T-helper 2 cell (primary cell): ENCODE data around the gene GNAQ.
"Not testable (repeated sequence)": the region's sequence is repeated elsewhere in the genome, so short reads cannot be mapped to it uniquely, and the experiment has no call there.

Source experiments
- DNase-seq, 5 experiments: peaks; one replicate each; pipeline versions ENCODE4 v3.0.0 to v3.0.0-alpha.2; 2012 to 2022

GNAQ gene

DNA sequence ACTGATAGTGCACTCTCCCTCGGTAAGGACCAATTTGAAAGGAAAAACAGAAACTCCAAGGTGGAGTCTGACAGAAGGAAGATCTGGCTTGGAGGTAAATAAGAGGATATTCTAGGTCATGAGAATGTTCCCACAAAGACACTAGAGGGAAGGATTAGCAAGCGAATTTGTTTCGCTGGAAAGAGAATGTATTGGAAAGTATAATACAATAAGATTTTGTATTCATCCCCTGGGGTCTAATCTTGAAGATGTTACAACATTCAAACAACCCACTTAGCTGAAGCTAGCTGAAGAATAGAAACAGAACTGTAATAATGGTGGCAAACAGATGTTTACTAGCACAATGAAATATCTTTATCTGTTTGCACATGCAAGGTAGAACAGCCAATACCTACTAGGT, 158.7 kb downstream of the GNAQ start:
- DNase-seq: no peak

- DNase-seq: no peak
Measured at GRCh38 chr9:77872177-77872576, 159.4 kb downstream of the GNAQ start.

DNA sequence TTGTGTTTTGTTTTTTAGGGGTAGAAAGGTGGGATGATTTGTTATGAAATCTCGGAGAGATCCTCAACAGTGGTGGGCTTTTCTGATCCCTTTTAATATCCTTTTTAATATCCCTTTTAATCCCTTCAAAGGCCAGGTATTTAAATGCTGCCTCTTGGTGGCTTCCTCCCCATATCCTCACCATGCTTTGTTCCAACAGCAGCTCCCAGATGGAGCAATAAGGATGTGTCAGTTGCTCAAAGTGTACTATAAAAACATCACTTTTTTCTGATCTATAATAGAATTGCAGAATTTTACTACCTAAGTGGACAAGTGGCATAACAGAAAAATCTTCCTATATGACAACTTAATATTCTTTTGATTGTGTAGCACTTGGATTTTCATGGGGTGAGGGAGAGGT, 160.1 kb downstream of the GNAQ start:
- DNase-seq: no peak

GRCh38 chr9:77866878-77867277, 164.7 kb downstream of the GNAQ start:
- no peak for DNase-seq

DNA sequence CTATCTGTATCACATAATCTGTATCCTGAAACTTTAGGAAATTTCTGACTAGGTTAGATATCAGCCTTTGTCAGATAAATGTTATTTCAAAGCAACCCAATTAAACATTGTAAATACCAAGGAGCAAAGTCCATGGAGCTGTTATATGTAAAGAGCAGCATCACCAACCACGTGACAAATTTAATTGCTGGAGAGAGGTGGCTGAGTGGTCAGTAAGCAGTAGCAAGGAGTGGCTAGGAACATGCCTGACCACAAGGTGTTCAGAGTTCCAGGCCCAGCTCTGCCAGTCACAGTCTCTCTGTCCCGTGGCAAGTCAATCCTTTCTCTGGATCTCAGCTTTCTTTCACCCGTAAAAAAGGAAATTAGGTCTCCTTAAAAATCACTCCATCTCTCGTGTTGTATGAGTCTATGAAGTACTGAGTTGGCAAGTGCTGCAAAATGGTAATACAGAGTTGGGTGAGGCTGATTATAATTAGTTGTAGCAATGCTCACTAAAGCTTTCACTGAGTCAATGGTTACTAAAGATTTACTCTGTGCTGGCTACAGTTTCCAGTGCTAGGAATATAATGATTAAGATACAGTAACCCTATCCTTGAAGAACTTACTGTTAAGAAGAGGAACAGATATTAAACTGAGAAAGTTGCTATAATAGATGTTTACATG, 166.1 kb downstream of the GNAQ start:
- DNase-seq: no peak

- peak in 1 of 5 experiments; percentile 23 for DNase-seq
Measured at GRCh38 chr9:77864211-77864889, 167.3 kb downstream of the GNAQ start.

DNA sequence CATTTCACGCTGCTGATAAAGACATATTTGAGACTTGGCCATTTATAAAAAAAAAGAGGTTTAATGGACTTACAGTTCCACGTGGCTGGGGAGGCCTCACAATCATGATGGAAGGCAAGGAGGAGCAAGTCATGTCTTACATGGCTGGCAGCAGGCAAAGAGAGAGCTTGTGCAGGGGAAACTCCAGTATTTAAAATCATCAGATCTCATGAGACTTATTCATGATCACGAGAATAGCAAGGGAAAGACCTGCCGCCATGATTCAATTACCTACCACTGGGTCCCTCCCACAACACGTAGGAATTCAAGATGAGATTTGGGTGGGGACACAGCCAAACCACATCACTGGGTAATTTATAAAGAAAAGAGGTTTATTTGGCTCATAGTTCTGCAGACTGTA, 168.0 kb downstream of the GNAQ start:
- DNase-seq: not testable (repeated sequence)

DNA sequence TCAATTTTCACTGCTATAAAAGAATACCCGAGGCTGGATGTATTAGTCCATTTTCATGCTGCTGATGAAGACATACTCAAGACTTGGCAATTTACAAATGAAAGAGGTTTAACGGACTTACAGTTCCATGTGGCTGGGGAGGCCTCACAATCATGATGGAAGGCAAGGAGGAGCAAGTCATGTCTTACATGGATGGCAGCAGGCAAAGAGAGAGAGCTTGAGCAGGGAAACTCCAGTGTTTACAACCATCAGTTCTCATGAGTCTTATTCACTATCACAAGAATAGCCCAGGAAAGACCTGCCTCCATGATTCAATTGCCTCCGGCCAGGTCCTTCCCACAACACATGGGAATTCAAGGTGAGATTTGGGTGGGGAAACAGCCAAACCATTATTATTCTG, 170.7 kb downstream of the GNAQ start:
- not testable (repeated sequence) for DNase-seq

- no peak for DNase-seq
Measured at GRCh38 chr9:77857513-77858259, 173.9 kb downstream of the GNAQ start.

DNA sequence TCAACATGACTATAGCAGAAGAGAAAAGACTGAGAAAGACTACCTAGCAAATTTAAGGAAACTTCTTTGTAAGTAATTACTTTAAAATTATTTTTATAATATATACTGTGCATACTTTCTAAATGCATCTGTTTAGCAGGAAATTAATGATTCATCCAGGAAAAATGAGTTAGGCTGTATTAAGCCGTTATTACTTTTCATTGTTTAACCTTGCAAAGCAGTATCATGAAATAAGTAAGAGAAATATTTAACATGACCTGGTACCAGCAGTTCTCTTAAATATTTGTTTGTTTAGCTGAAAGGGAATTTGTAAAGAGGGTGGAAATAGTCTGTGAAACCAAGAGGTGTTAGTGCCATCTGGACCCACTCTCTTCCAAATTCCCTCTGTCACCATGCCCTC, 175.0 kb downstream of the GNAQ start:
- no peak for DNase-seq

DNA sequence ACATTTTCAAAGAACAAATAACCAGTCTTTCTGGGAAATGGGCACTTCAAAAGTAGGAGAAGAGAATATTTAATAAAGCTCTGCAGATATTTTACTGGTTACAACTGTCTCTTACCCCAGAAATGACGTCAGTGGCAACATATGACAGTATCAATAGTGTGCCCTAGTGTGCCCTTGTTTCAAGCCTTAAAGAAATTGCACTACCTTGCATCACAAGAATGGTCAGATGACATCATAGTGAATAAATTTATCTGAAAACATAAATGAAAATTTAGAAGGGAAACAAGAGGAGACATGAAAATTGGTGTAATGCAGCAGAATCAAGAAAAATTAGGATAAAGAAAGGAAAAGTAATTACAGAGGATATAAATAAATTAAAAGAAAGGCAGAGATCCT, 176.7 kb downstream of the GNAQ start:
- no peak for DNase-seq

GRCh38 chr9:77854258-77854915, 177.2 kb downstream of the GNAQ start:
- no peak for DNase-seq

- DNase-seq: no peak
Measured at GRCh38 chr9:77853716-77854115, 177.9 kb downstream of the GNAQ start.

DNA sequence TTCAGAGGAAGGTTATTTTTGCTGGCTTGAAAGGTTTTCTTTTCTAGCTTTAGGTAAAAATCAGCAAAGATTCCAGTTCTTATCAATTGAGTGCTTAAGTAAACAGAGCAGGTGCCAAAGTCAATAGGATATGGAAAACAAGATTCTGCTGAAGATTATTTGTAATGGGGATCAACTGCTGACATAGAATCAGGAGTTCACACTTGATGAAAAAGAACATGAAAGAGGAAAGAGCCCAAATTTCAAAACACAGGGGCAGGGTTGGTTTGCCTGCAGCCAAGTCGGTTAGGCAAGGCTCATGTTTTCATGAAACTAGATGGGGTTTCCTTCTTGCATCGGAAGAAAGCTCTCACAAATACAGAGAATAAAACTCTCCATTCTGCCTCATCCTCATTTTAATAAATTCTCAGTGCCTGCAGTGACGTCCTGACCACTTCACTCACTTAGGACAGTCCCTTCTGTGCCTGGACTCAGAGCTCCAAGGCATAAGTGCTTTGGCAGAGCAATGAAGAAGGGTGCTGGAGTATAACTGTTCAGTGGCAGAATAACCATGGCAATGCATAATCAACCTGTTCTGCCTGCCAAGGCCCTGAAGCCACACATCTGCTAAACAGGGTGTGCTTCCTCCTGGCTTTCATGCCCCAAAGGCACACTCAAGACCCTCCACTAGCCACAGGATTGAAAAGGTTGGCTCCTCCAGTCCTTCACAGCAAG, 179.6 kb downstream of the GNAQ start:
- no peak for DNase-seq

GRCh38 chr9:77848897-77849296, 182.7 kb downstream of the GNAQ start:
- DNase-seq: no peak

- no peak for DNase-seq
Measured at GRCh38 chr9:77848404-77848803, 183.2 kb downstream of the GNAQ start.

DNA sequence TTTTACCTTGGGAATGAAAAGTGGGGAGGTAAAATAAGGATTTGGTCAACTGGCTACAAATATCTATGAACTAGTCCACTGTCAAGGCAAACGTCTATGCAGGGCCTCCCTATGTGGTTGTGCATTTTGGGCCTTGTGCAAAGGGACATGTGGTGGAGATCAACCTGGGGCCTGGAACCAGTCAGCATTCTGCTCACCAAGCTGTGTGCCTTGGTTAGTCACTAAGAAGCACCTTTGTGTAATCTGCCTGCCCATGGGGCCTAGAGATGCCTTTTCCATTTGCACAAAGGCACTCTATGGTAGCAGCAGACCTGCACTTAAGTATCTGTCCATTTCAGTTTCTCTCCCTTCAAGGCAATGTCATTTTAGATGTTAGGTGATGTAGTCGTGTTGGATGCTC, 184.0 kb downstream of the GNAQ start:
- DNase-seq: peak in 1 of 5 experiments; percentile 21

DNA sequence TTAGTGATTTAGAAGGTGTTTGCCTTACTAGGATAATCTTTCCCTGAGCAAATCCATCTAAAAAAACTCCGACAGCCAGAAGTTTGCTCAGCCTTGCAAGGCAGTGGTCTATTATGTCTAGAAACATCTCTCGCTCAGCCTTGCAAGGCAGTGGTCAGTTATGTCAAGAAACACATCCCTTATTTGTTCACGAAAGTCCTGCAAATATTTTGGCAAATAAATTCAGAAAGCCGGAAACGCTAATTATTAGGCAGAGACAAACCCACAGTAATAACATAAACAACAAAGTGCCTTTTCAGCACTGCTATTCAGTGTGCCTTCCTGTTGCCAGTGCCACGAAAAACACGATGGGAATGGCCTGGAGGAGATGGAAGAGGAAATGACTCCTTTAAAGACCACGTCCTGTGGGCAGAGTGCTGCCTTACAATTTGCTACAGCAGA, 184.5 kb downstream of the GNAQ start:
- peak in 1 of 5 experiments; percentile 12 for DNase-seq

- no peak for DNase-seq
Measured at GRCh38 chr9:77844415-77844814, 187.2 kb downstream of the GNAQ start.

- no peak for DNase-seq
Measured at GRCh38 chr9:77843871-77844155, 187.8 kb downstream of the GNAQ start.

GRCh38 chr9:77843076-77843870, 188.3 kb downstream of the GNAQ start:
- DNase-seq: no peak
